IMR-90 (cell line): Measurements from ENCODE around the gene MLEC. TPM values are rescaled to one million over a fixed set of nuclear protein-coding genes. Genes with fewer than 3 reads are reported as not detected.
A peak's percentile ranks its signal among the peaks of the same experiment; 100 is the strongest.

ENCODE experiments used
- ATAC-seq: fragments of 200-7000 bp; cut with Tn5 transposase; 2 replicates; pipeline ENCODE4 v1.9.1; 2020; ENCODE audit warnings: low read depth, mild to moderate bottlenecking, moderate library complexity
- BruUV-seq: library from RNA; stranded (reverse); fragments of 400-500 nt; replicated peaks from 2 replicates; lab custom pipeline; 2021; lab: Mats Ljungman, UMichigan
- CTCF ChIA-PET: fragments of 300-600 bp; formaldehyde crosslinking; extraction: SDS; loops from one replicate; lab custom pipeline; 2021; ENCODE audit warnings: antibody characterized with exemption; lab: Yijun Ruan, JAX
- POLR2A ChIA-PET: fragments of 300-600 bp; sonication (Branson Sonifier 250); formaldehyde crosslinking; loops from one replicate; lab custom pipeline; 2022; ENCODE audit warnings: antibody characterized with exemption; ENCODE audit not compliant: unreplicated experiment; lab: Charles Lee
- DNase-seq: peaks from one replicate; pipeline ENCODE4 v3.0.0; 2013
- H2AFZ ChIP-seq: replicated peaks from 2 replicates; pipeline ENCODE3; 2013; ENCODE audit warnings: low read length, mild to moderate bottlenecking; ENCODE audit not compliant: poor library complexity
- H2AK5ac ChIP-seq: 2 replicates; pipeline ENCODE4 v1.6.1; 2013; ENCODE audit warnings: low read depth, low read length, inconsistent platforms
- H2AK9ac ChIP-seq: replicated peaks from 2 replicates; pipeline ENCODE3; 2013; ENCODE audit warnings: mild to moderate bottlenecking, low read depth, low read length, moderate library complexity; ENCODE audit not compliant: poor library complexity
- H2BK120ac ChIP-seq: 2 replicates; pipeline ENCODE4 v1.6.1; 2013; ENCODE audit warnings: low read depth, low read length, inconsistent platforms
- H2BK15ac ChIP-seq: 3 replicates; pipeline ENCODE4 v1.6.1; 2013; ENCODE audit warnings: low read depth, low read length, inconsistent platforms
- H2BK20ac ChIP-seq: 2 replicates; pipeline ENCODE4 v1.6.1; 2013; ENCODE audit warnings: low read depth, mild to moderate bottlenecking, inconsistent platforms, low read length, moderate library complexity
- H2BK5ac ChIP-seq: 2 replicates; pipeline ENCODE4 v1.6.1; 2013; ENCODE audit warnings: mild to moderate bottlenecking, low read depth, low read length, inconsistent platforms; ENCODE audit not compliant: poor library complexity, severe bottlenecking
- H3K14ac ChIP-seq: replicated peaks from 2 replicates; pipeline ENCODE4 v1.6.1; 2013; ENCODE audit warnings: low read depth, low read length, inconsistent platforms
- H3K18ac ChIP-seq: 2 replicates; pipeline ENCODE4 v1.6.1; 2013; ENCODE audit warnings: low read depth, low read length, control low read depth
- H3K23ac ChIP-seq: 2 replicates; pipeline ENCODE4 v1.6.1; 2013; ENCODE audit warnings: low read depth, low read length, inconsistent platforms
- H3K27ac ChIP-seq: 2 replicates; pipeline ENCODE4 v1.5.1; 2013; ENCODE audit warnings: mild to moderate bottlenecking, control low read depth, low read length; ENCODE audit not compliant: insufficient read depth
- H3K27me3 ChIP-seq: 2 replicates; pipeline ENCODE4 v1.6.1; 2013; ENCODE audit warnings: low read length; ENCODE audit not compliant: control insufficient read depth, insufficient read depth
- H3K36me3 ChIP-seq: 2 replicates; pipeline ENCODE4 v1.6.1; 2013; ENCODE audit warnings: low read length, mixed read lengths; ENCODE audit not compliant: control insufficient read depth, insufficient read depth
- H3K4ac ChIP-seq: 2 replicates; pipeline ENCODE4 v1.6.1; 2013; ENCODE audit warnings: low read depth, low read length, inconsistent platforms
- H3K4me1 ChIP-seq: 2 replicates; pipeline ENCODE4 v1.6.1; 2013; ENCODE audit warnings: low read length, mixed read lengths; ENCODE audit not compliant: control insufficient read depth, insufficient read depth
- H3K4me2 ChIP-seq: 2 replicates; pipeline ENCODE4 v1.6.1; 2013; ENCODE audit warnings: low read depth, mild to moderate bottlenecking, control low read depth, low read length, moderate library complexity
- H3K4me3 ChIP-seq: 2 replicates; pipeline ENCODE4 v1.5.1; 2013; ENCODE audit warnings: low read depth, mild to moderate bottlenecking, control low read depth, low read length, moderate library complexity; ENCODE audit not compliant: insufficient read depth
- H3K56ac ChIP-seq: 2 replicates; pipeline ENCODE4 v1.6.1; 2013; ENCODE audit warnings: low read length, inconsistent platforms; ENCODE audit not compliant: insufficient read depth; ENCODE audit errors: extremely low read depth
- H3K79me1 ChIP-seq, 2 experiments: 2 replicates each; pipeline ENCODE4 v1.6.1; 2013; ENCODE audit warnings: low read length in 2 of 2, inconsistent platforms in 1 of 2, low read depth in 1 of 2
- H3K9ac ChIP-seq: 2 replicates; pipeline ENCODE4 v1.6.1; 2013; ENCODE audit warnings: low read depth, low read length, control low read depth
- H3K9me1 ChIP-seq: 2 replicates; pipeline ENCODE4 v1.6.1; 2013; ENCODE audit warnings: low read length, inconsistent platforms; ENCODE audit not compliant: insufficient read depth
- H3K9me3 ChIP-seq: 2 replicates; pipeline ENCODE4 v1.6.1; 2013; ENCODE audit warnings: low read length; ENCODE audit not compliant: control insufficient read depth, insufficient read depth
- H4K20me1 ChIP-seq: 2 replicates; pipeline ENCODE4 v1.6.1; 2013; ENCODE audit warnings: low read length, inconsistent platforms; ENCODE audit not compliant: insufficient read depth
- H4K5ac ChIP-seq: 2 replicates; pipeline ENCODE4 v1.6.1; 2013; ENCODE audit warnings: mild to moderate bottlenecking, low read depth, low read length, control low read depth
- H4K8ac ChIP-seq, 2 experiments: 2 replicates each; pipeline ENCODE4 v1.6.1; 2013; ENCODE audit warnings: low read depth in 2 of 2, low read length in 2 of 2, control low read depth in 1 of 2, inconsistent platforms in 1 of 2
- H4K91ac ChIP-seq: 2 replicates; pipeline ENCODE4 v1.6.1; 2013; ENCODE audit warnings: low read depth, low read length, inconsistent platforms; ENCODE audit not compliant: insufficient read depth
- CEBPB ChIP-seq: IDR thresholded peaks from 2 replicates; pipeline ENCODE4 v1.6.1; 2012; ENCODE audit warnings: low read depth, low read length, improper control_type of control experiment
- FOS ChIP-seq: fragments of 150-350 bp; IDR thresholded peaks from 2 replicates; pipeline ENCODE4 v1.6.1; 2016; ENCODE audit warnings: low read depth, low read length
- MAFK ChIP-seq: IDR thresholded peaks from 2 replicates; pipeline ENCODE4 v1.6.1; 2012; ENCODE audit warnings: low read depth, low read length, improper control_type of control experiment
- RFX5 ChIP-seq: IDR thresholded peaks from 2 replicates; pipeline ENCODE4 v1.8.0; 2012; ENCODE audit warnings: low read depth, mild to moderate bottlenecking, low read length, moderate library complexity
- USF2 ChIP-seq: fragments of 150-350 bp; IDR thresholded peaks from 2 replicates; pipeline ENCODE4 v1.6.1; 2017; ENCODE audit warnings: mild to moderate bottlenecking, antibody characterized with exemption, low read length, low read depth
- WGBS, 2 experiments: methylation state at CpG; one replicate each; pipeline versions ENCODE4 v1.1.5 to v1.1.7; 2013; ENCODE audit warnings: missing lambda C conversion rate in 2 of 2; ENCODE audit not compliant: insufficient read length in 1 of 2; ENCODE audit errors: extremely low coverage in 2 of 2; 5-methylcytosine and 5-hydroxymethylcytosine counted together
- dilution Hi-C: fragments of 300-500 bp; cut with HindIII; formaldehyde crosslinking; loops from one replicate; pipeline ENCODE4 v1.14.3; 2018; ENCODE audit warnings: low sequenced_read_pairs; ENCODE audit not compliant: unreplicated experiment
- in situ Hi-C: fragments of 300-500 bp; cut with MboI; formaldehyde crosslinking; loops from 3 replicates; pipeline ENCODE4 v1.14.3; 2019; ENCODE audit warnings: low sequenced_read_pairs, inconsistent platforms, mixed read lengths
- intact Hi-C: fragments of 100-400 bp; cut with micrococcal nuclease; formaldehyde crosslinking; loops from 2 replicates; pipeline ENCODE4 v1.10.0; 2022
- polyA plus RNA-seq, 3 experiments: library from polyadenylated mRNA; depleted of rRNA; stranded (reverse); fragments of >200 nt; gene quantifications; 2 replicates each; pipeline ENCODE4 v1.2.3, GENCODE V29; 2012; ENCODE audit warnings: low replicate concordance in 1 of 3
- total RNA-seq: library from RNA; depleted of rRNA; stranded (reverse); fragments of >200 nt; gene quantifications from 2 replicates; pipeline ENCODE4 v1.2.3, GENCODE V29; 2012

The MLEC gene
- total and polyA plus RNA-seq, 2 of the 4 experiments (the other 2 are of a cell fraction): 44.1 to 137 TPM

GRCh38 chr12:120642826-120643225 is 44.1 kb upstream of the MLEC start:
- H3K4me1 ChIP-seq: no peaks in the 10 kb centered on the region
- no peak overlapping the region for H3K23ac ChIP-seq
- no peak overlapping the region for H2AFZ ChIP-seq
- no peak overlapping the region for H3K27ac ChIP-seq
- H3K18ac ChIP-seq: no peak overlapping the region
- WGBS, 2 experiments: 73% methylated on average over 3 of the region's 4 CpGs; no CpG with 5 or more reads in 1 of the 2 experiments
- H3K36me3 ChIP-seq: no peaks in the 10 kb centered on the region
- H2AK9ac ChIP-seq: no peak overlapping the region
- peak; percentile 4 for DNase-seq
- H4K20me1 ChIP-seq: no peaks in the 10 kb centered on the region
- in situ Hi-C loops (no loop called here), dilution Hi-C loops (no loop called here), intact Hi-C loops (no loop called here)
- H2BK15ac ChIP-seq: no peak overlapping the region
- H3K14ac ChIP-seq: no peak overlapping the region
- no peak overlapping the region for H3K4me2 ChIP-seq
- H2BK5ac ChIP-seq: no peak overlapping the region
- no peak for TF ChIP-seq USF2
- TF ChIP-seq CEBPB: no peak
- no peak for TF ChIP-seq MAFK
- TF ChIP-seq RFX5: no peak
- no peak for TF ChIP-seq FOS
- no peak overlapping the region for H3K4ac ChIP-seq
- H3K9me3 ChIP-seq: no peaks in the 10 kb centered on the region
- no peak overlapping the region for H2BK120ac ChIP-seq
- no peak overlapping the region for H3K56ac ChIP-seq
- H4K5ac ChIP-seq: no peak overlapping the region
- no peak overlapping the region for H2AK5ac ChIP-seq
- ATAC-seq: no peak
- no peak overlapping the region for H3K4me3 ChIP-seq
- ChIA-PET POLR2A (no interaction called here), CTCF (no interaction called here)
- no peak overlapping the region for H4K8ac ChIP-seq
- H2BK20ac ChIP-seq: no peak overlapping the region
- H3K9me1 ChIP-seq: no peaks in the 10 kb centered on the region
- no TSS peak for BruUV-seq
- H3K79me1 ChIP-seq: no peaks in the 10 kb centered on the region
- no peak overlapping the region for H3K9ac ChIP-seq
- no peak overlapping the region for H4K91ac ChIP-seq
- H3K27me3 ChIP-seq: peaks cover 65% of the 10 kb centered on the region
